GM12878 (cell line): Measurements from ENCODE around the gene EPHB1. TPM values are rescaled to one million over a fixed set of nuclear protein-coding genes. Genes with fewer than 3 reads are reported as not detected.

ENCODE experiments used
- IKZF1 ChIP-seq: fragments of 450-650 bp; conservative IDR thresholded peaks from 2 replicates; pipeline ENCODE4 v1.6.1; 2017; ENCODE audit warnings: antibody characterized with exemption, mild to moderate bottlenecking
- IRF4 ChIP-seq: IDR thresholded peaks from 2 replicates; pipeline ENCODE4 v1.6.1; 2011; ENCODE audit warnings: low read depth, low read length
- JUNB ChIP-seq: IDR thresholded peaks from 2 replicates; pipeline ENCODE4 v1.6.1; 2016; ENCODE audit warnings: antibody characterized with exemption, mild to moderate bottlenecking
- NBN ChIP-seq: fragments of 450-650 bp; IDR thresholded peaks from 2 replicates; pipeline ENCODE4 v1.6.1; 2016
- SUZ12 ChIP-seq: fragments of 200-600 bp; sonication (generic); IDR thresholded peaks from one replicate; pipeline ENCODE4 v1.6.1; 2018; ENCODE audit warnings: antibody characterized with exemption, mild to moderate bottlenecking; ENCODE audit not compliant: unreplicated experiment
- USF1 ChIP-seq: IDR thresholded peaks from 2 replicates; pipeline ENCODE4 v1.6.1; 2011; ENCODE audit warnings: borderline replicate concordance, low read depth, mild to moderate bottlenecking, moderate library complexity, mixed read lengths, low read length; ENCODE audit not compliant: insufficient read depth; ENCODE audit errors: extremely low read length
- ZNF592 ChIP-seq: fragments of 450-650 bp; IDR thresholded peaks from 2 replicates; pipeline ENCODE4 v1.6.1; 2017; ENCODE audit warnings: mild to moderate bottlenecking, moderate library complexity
- ZZZ3 ChIP-seq: IDR thresholded peaks from 2 replicates; pipeline ENCODE4 v1.6.1; 2011; ENCODE audit warnings: low read depth; ENCODE audit not compliant: control insufficient read depth, insufficient read length
- polyA plus RNA-seq, 11 experiments: library from polyadenylated mRNA; depleted of rRNA in 4 of 11; unstranded in 6 of 11; stranded (reverse) in 5 of 11; fragments of >200 nt; fragmentation: Nextera tagmentation in 4 of 11; fragmentation: Illumina TruSeq in 1 of 11; extraction: Ambion mirVana in 4 of 11; extraction: Trizol in 1 of 11; gene quantifications; 1 replicate in 1 of 11; 2 replicates in 10 of 11; pipeline versions ENCODE4 v1.2.1 to v1.2.3, GENCODE V29; 2011 to 2016; ENCODE audit warnings: inconsistent platforms in 2 of 11, missing spikeins in 2 of 11, low read depth in 1 of 11
- total RNA-seq, 4 experiments: library from RNA; depleted of rRNA in 3 of 4; stranded (reverse); fragments of >200 nt in 3 of 4; fragmentation: Illumina TruSeq in 1 of 4; extraction: Trizol in 1 of 4; gene quantifications; 2 replicates each; pipeline versions ENCODE4 v1.2.1 to v1.2.3, GENCODE V29; 2013 to 2021

Gene EPHB1
- total and polyA plus RNA-seq, 10 of the 15 experiments (the other 5 are each of a cell fraction or from before 2014, with no cell fraction given), result 0.33 to 23.8 (median 1.2) TPM

- TF ChIP-seq ZNF592 (no peak), NBN (no peak), JUNB (no peak), USF1 (no peak), IKZF1 (no peak), IRF4 (no peak), ZZZ3 (no peak), SUZ12 (no peak)
Observed at GRCh38 chr3:135213822-135214221, 418.8 kb downstream of the EPHB1 start (continued).
